Natural killer cell treated with Interleukin-12 subunit alpha and Interleukin-12 subunit beta and Interleukin-15 and Interleukin-18, amount 100 ng/mL, for 72 hours (primary cell): ENCODE measurements around the gene FBXL4. TPM values are rescaled to one million over a fixed set of nuclear protein-coding genes. Genes with fewer than 3 reads are reported as not detected.
"Not testable (repeated sequence)": the region's sequence is repeated elsewhere in the genome, so short reads cannot be mapped to it uniquely, and the experiment has no call there.

Source experiments
- ATAC-seq, 2 donors: fragments of 150-1000 bp; cut with Tn5 transposase in 1 of 2; sonication (Bioruptor Pico), chemical (Tn5 transposase) in 1 of 2; 2 replicates each; pipeline ENCODE4 v1.10.0; 2021
- DNase-seq: peaks from one replicate; pipeline ENCODE4 v3.0.0; 2022; ENCODE audit warnings: low spot score
- H3K27ac Mint-ChIP-seq, 2 donors: 1 replicate in 1 of 2; 2 replicates in 1 of 2; pipeline ENCODE4 v1.8.0; 2022; ENCODE audit warnings: mixed read lengths in 2 of 2, mild to moderate bottlenecking in 1 of 2, moderate library complexity in 1 of 2
- H3K27me3 Mint-ChIP-seq, 2 donors: 1 replicate in 1 of 2; 2 replicates in 1 of 2; pipeline ENCODE4 v1.8.0; 2022; ENCODE audit warnings: mixed read lengths in 2 of 2
- H3K36me3 Mint-ChIP-seq: one replicate; pipeline ENCODE4 v1.8.0; 2022; ENCODE audit warnings: mixed read lengths
- H3K4me1 Mint-ChIP-seq, 2 donors: 1 replicate in 1 of 2; 2 replicates in 1 of 2; pipeline ENCODE4 v1.8.0; 2022; ENCODE audit warnings: low read depth in 2 of 2, mixed read lengths in 2 of 2, mild to moderate bottlenecking in 1 of 2
- H3K4me3 Mint-ChIP-seq: one replicate; pipeline ENCODE4 v1.8.0; 2022; ENCODE audit warnings: mixed read lengths
- H3K9me3 Mint-ChIP-seq: 2 replicates; pipeline ENCODE4 v1.8.0; 2022; ENCODE audit warnings: mixed read lengths
- total RNA-seq, 2 donors: library from RNA; stranded (reverse); gene quantifications; one replicate each; pipeline ENCODE4 v1.2.3, GENCODE V29; 2022

The FBXL4 gene
- total RNA-seq, 2 donors from 2014 or later = 9.1 to 11.2 TPM

- DNase-seq (no peak), ATAC-seq (no peak)
- H3K27me3 Mint-ChIP-seq = no peaks in the 10 kb centered on the region
- peaks cover 36 to 44% of the 10 kb centered on the region in 2 donors for H3K4me1 Mint-ChIP-seq
- no peak overlapping the region for H3K27ac Mint-ChIP-seq
- no peak overlapping the region for H3K4me3 Mint-ChIP-seq
- H3K9me3 Mint-ChIP-seq = no peaks in the 10 kb centered on the region
- peaks cover 28% of the 10 kb centered on the region for H3K36me3 Mint-ChIP-seq
Measured at GRCh38 chr6:98941319-98941718, 6.4 kb downstream of the FBXL4 start.

GRCh38 chr6:98937351-98937750, 10.4 kb downstream of the FBXL4 start:
- H3K36me3 Mint-ChIP-seq = peaks cover 20% of the 10 kb centered on the region
- H3K27me3 Mint-ChIP-seq = no peaks in the 10 kb centered on the region
- H3K4me3 Mint-ChIP-seq = no peak overlapping the region
- DNase-seq = no peak
- ATAC-seq = no peak
- no peaks in the 10 kb centered on the region for H3K9me3 Mint-ChIP-seq
- peak overlapping the region in 1 of 2 donors; percentile 9 for H3K27ac Mint-ChIP-seq
- H3K4me1 Mint-ChIP-seq = peaks cover 35 to 38% of the 10 kb centered on the region in 2 donors

GRCh38 chr6:98932381-98932780, 15.4 kb downstream of the FBXL4 start:
- Mint-ChIP-seq H3K4me1 (peaks cover 18 to 19% of the 10 kb centered on the region in 2 donors), H3K36me3 (peaks cover 4% of the 10 kb centered on the region), H3K27me3 (no peaks in the 10 kb centered on the region), H3K27ac (no peak overlapping the region), H3K4me3 (no peak overlapping the region), H3K9me3 (no peaks in the 10 kb centered on the region)
- no peak for DNase-seq
- no peak for ATAC-seq

GRCh38 chr6:98931696-98932095, 16.1 kb downstream of the FBXL4 start:
- DNase-seq (no peak), ATAC-seq (no peak)
- Mint-ChIP-seq H3K27ac (no peak overlapping the region), H3K4me1 (peaks cover 17 to 18% of the 10 kb centered on the region in 2 donors), H3K27me3 (no peaks in the 10 kb centered on the region), H3K36me3 (peaks cover 4% of the 10 kb centered on the region), H3K9me3 (no peaks in the 10 kb centered on the region), H3K4me3 (no peak overlapping the region)

GRCh38 chr6:98929498-98930060, 18.2 kb downstream of the FBXL4 start:
- H3K27ac Mint-ChIP-seq = no peak overlapping the region
- H3K4me3 Mint-ChIP-seq = no peak overlapping the region
- H3K4me1 Mint-ChIP-seq = peaks cover 17 to 18% of the 10 kb centered on the region in 2 donors
- H3K27me3 Mint-ChIP-seq = no peaks in the 10 kb centered on the region
- ATAC-seq (no peak), DNase-seq (no peak)
- H3K9me3 Mint-ChIP-seq = no peaks in the 10 kb centered on the region
- H3K36me3 Mint-ChIP-seq = peaks cover 9% of the 10 kb centered on the region

GRCh38 chr6:98928688-98929087, 19.1 kb downstream of the FBXL4 start:
- ATAC-seq (no peak), DNase-seq (no peak)
- Mint-ChIP-seq H3K4me3 (no peak overlapping the region), H3K4me1 (peaks cover 13 to 14% of the 10 kb centered on the region in 2 donors), H3K36me3 (peaks cover 5% of the 10 kb centered on the region), H3K27me3 (no peaks in the 10 kb centered on the region), H3K27ac (no peak overlapping the region), H3K9me3 (no peaks in the 10 kb centered on the region)

GRCh38 chr6:98927534-98927933, 20.2 kb downstream of the FBXL4 start:
- Mint-ChIP-seq H3K9me3 (no peaks in the 10 kb centered on the region), H3K4me3 (no peak overlapping the region), H3K27ac (no peak overlapping the region), H3K4me1 (peaks cover 5 to 10% of the 10 kb centered on the region in 2 donors), H3K27me3 (no peaks in the 10 kb centered on the region), H3K36me3 (peaks cover 10% of the 10 kb centered on the region)
- DNase-seq (no peak), ATAC-seq (no peak)

GRCh38 chr6:98925831-98926230, 21.9 kb downstream of the FBXL4 start:
- no peaks in the 10 kb centered on the region for H3K27me3 Mint-ChIP-seq
- peaks cover 10% of the 10 kb centered on the region for H3K36me3 Mint-ChIP-seq

GRCh38 chr6:98924647-98925046, 23.1 kb downstream of the FBXL4 start:
- Mint-ChIP-seq H3K27me3 (no peaks in the 10 kb centered on the region), H3K4me1 (peaks cover 0 to 12% of the 10 kb centered on the region in 2 donors), H3K9me3 (no peaks in the 10 kb centered on the region), H3K27ac (no peak overlapping the region), H3K36me3 (peaks cover 10% of the 10 kb centered on the region), H3K4me3 (no peak overlapping the region)
- ATAC-seq = no peak
- DNase-seq = no peak

More at GRCh38 chr6:98925831-98926230, 21.9 kb downstream of the FBXL4 start:
- no peak for ATAC-seq
- no peak for DNase-seq
- Mint-ChIP-seq H3K27ac (no peak overlapping the region), H3K9me3 (no peaks in the 10 kb centered on the region), H3K4me3 (no peak overlapping the region), H3K4me1 (peaks cover 0 to 16% of the 10 kb centered on the region in 2 donors)

GRCh38 chr6:98920904-98921431, 26.8 kb downstream of the FBXL4 start:
- H3K36me3 Mint-ChIP-seq = peaks cover 5% of the 10 kb centered on the region
- H3K27ac Mint-ChIP-seq = peak overlapping the region in 1 of 2 donors; percentile 47
- ATAC-seq (peak in 1 of 2 donors; percentile 59), DNase-seq (no peak)
- peaks cover 0 to 11% of the 10 kb centered on the region in 2 donors for H3K4me1 Mint-ChIP-seq
- H3K9me3 Mint-ChIP-seq = no peaks in the 10 kb centered on the region
- H3K4me3 Mint-ChIP-seq = no peak overlapping the region
- H3K27me3 Mint-ChIP-seq = no peaks in the 10 kb centered on the region

GRCh38 chr6:98910946-98911345, 36.8 kb downstream of the FBXL4 start:
- not testable (repeated sequence) for H3K9me3 Mint-ChIP-seq, H3K27ac Mint-ChIP-seq, H3K4me1 Mint-ChIP-seq, DNase-seq, H3K4me3 Mint-ChIP-seq, ATAC-seq, H3K27me3 Mint-ChIP-seq
- peaks cover 31% of the 10 kb centered on the region for H3K36me3 Mint-ChIP-seq

- peaks cover 3% of the 10 kb centered on the region for H3K9me3 Mint-ChIP-seq
- no peak for ATAC-seq
- H3K4me3 Mint-ChIP-seq = no peak overlapping the region
- no peak for DNase-seq
- H3K4me1 Mint-ChIP-seq = peaks cover 3 to 5% of the 10 kb centered on the region in 2 donors
- H3K27ac Mint-ChIP-seq = no peak overlapping the region
- H3K27me3 Mint-ChIP-seq = no peaks in the 10 kb centered on the region
- peaks cover 31% of the 10 kb centered on the region for H3K36me3 Mint-ChIP-seq
Measured at GRCh38 chr6:98909236-98909635, 38.5 kb downstream of the FBXL4 start.

- DNase-seq, H3K9me3 Mint-ChIP-seq, H3K4me1 Mint-ChIP-seq, ATAC-seq, H3K27ac Mint-ChIP-seq, H3K27me3 Mint-ChIP-seq, H3K4me3 Mint-ChIP-seq: not testable (repeated sequence)
- peaks cover 12% of the 10 kb centered on the region for H3K36me3 Mint-ChIP-seq
Measured at GRCh38 chr6:98906342-98906741, 41.4 kb downstream of the FBXL4 start.

GRCh38 chr6:98905759-98906158, 42.0 kb downstream of the FBXL4 start:
- Mint-ChIP-seq H3K9me3 (no peaks in the 10 kb centered on the region), H3K27me3 (no peaks in the 10 kb centered on the region), H3K27ac (no peak overlapping the region), H3K4me3 (no peak overlapping the region), H3K36me3 (peaks cover 17% of the 10 kb centered on the region), H3K4me1 (peaks cover 0 to 6% of the 10 kb centered on the region in 2 donors)
- DNase-seq = no peak
- no peak for ATAC-seq

- peaks cover 26% of the 10 kb centered on the region for H3K36me3 Mint-ChIP-seq
- peaks cover 0 to 4% of the 10 kb centered on the region in 2 donors for H3K4me1 Mint-ChIP-seq
- H3K4me3 Mint-ChIP-seq = no peak overlapping the region
- H3K9me3 Mint-ChIP-seq = no peaks in the 10 kb centered on the region
- H3K27me3 Mint-ChIP-seq = no peaks in the 10 kb centered on the region
- no peak for ATAC-seq
- no peak for DNase-seq
- no peak overlapping the region for H3K27ac Mint-ChIP-seq
Measured at GRCh38 chr6:98904096-98904495, 43.6 kb downstream of the FBXL4 start.
